ENCODE data around the gene OTOGL. TPM values are rescaled to one million over a fixed set of nuclear protein-coding genes. Genes with fewer than 3 reads are reported as not detected.

Gene OTOGL
- total RNA-seq, 1 donor, result not detected

DNA sequence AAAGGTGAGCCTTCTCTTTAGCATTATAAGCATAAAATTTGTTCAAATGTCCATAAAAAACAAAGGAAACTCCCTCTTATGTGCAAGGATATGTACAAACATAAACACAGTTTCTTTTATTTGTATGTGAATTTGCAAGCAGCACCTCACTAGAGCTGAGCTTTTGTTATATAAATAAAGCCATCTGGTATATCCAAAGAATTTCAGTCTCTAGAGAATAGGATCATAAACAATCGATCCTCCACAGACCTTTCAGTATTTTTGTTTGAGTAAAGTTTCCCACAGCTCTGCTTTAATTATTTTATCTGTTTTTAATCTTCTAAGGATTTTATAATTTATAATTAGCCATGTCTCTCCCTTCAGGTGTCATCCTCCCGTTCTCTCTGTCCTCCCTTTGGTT, 89.2 kb downstream of the OTOGL start:
- H3K4me1 ChIP-seq (ENCODE audit: insufficient read depth, low read length), result no peaks in the 10 kb centered on the region

DNA sequence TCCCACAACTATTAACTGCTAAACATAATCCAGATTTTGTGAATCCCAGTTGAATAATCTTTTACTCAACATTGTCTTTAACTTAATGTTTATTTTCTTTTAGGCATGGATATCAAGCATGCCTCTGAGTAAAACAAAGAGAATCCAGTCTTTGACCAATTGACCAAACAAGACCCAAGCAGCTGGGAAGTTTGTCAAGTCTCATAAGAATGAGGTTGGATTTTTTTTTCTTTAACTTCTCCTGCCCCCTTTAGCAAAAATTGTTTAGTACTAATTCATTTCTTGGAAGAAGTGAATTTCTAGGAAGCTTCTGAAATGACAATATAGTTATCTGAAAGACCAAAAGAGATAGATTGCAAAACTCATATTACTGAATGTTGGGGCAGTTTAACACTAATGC, 89.9 kb downstream of the OTOGL start:
- H3K4me1 ChIP-seq (ENCODE audit: insufficient read depth, low read length), result no peaks in the 10 kb centered on the region
- H3K27me3 ChIP-seq (ENCODE audit: insufficient read depth, low read length), result no peaks in the 10 kb centered on the region
- no peaks in the 10 kb centered on the region for H3K9me3 ChIP-seq (ENCODE audit: low read depth, low read length)
- H3K4me3 ChIP-seq (ENCODE audit: low read length), result no peak overlapping the region

More for the DNA sequence above, 89.2 kb downstream of the OTOGL start:
- H3K9me3 ChIP-seq (ENCODE audit: low read depth, low read length), result no peaks in the 10 kb centered on the region
- no peaks in the 10 kb centered on the region for H3K27me3 ChIP-seq (ENCODE audit: insufficient read depth, low read length)
- no peak overlapping the region for H3K4me3 ChIP-seq (ENCODE audit: low read length)

DNA sequence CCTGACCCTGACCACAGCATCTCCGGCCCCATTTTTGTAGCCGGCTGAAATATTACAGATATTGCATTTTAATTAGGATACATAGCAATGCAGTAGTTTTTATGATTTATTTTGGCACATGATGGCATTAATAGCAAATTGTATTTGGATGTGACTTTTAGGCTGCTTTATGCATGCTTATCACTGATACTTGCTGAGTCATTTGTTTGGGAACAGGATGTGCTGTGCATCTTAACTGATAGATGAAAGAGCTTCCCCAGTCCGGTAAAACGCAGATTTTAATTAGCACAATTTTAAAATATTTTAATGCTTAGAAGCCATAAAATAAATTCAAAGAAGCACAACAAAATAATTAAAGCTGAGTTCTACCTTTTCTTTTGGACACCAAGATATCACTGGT, 90.7 kb downstream of the OTOGL start:
- no peaks in the 10 kb centered on the region for H3K9me3 ChIP-seq (ENCODE audit: low read depth, low read length)
- no peaks in the 10 kb centered on the region for H3K27me3 ChIP-seq (ENCODE audit: insufficient read depth, low read length)
- H3K4me1 ChIP-seq (ENCODE audit: insufficient read depth, low read length), result no peaks in the 10 kb centered on the region
- H3K4me3 ChIP-seq (ENCODE audit: low read length), result no peak overlapping the region

DNA sequence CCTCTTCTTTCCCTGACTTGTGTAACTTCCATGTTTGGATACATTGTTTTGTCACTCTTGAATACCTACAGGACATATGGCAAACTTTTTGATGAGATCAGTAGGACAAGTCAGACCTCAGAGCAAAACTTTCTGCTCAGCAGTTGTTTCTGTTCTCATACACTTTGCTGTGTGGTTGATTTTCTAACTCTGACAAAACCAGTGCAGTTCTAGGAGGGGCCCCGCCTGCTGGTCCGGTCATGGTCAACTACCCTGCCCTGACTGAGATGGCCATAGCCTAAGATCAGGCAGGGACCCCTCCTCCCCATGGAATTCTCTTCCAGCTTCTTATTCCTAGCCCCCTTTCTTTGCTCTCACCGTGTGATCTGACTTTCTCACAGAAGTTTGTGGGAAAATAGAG, 92.8 kb downstream of the OTOGL start:
- Histone ChIP-seq H3K4me3 (ENCODE audit: low read length) (no peak overlapping the region), H3K4me1 (ENCODE audit: insufficient read depth, low read length) (no peaks in the 10 kb centered on the region), H3K9me3 (ENCODE audit: low read depth, low read length) (no peaks in the 10 kb centered on the region), H3K27me3 (ENCODE audit: insufficient read depth, low read length) (no peaks in the 10 kb centered on the region)

DNA sequence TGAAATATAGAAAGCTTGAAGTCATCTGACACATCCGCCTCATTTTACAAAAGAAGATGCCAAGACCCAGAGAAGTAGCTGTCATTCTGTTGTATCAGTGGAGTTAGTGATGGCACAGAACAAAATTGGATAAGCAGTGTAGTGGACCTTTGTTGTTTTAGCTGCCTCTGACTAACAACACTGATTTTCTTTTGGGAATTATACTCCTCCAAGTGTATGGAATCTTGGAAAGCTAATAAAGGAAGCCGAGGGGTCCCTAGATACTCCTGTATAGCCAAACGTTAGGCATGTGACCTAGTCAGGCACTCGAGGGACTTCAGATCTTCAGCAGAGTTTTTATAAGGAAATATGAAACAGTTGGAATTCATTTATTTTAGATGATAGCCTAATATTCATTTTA, 94.5 kb downstream of the OTOGL start:
- Histone ChIP-seq H3K27me3 (ENCODE audit: insufficient read depth, low read length) (no peaks in the 10 kb centered on the region), H3K4me1 (ENCODE audit: insufficient read depth, low read length) (no peaks in the 10 kb centered on the region), H3K4me3 (ENCODE audit: low read length) (no peak overlapping the region), H3K9me3 (ENCODE audit: low read depth, low read length) (no peaks in the 10 kb centered on the region)

DNA sequence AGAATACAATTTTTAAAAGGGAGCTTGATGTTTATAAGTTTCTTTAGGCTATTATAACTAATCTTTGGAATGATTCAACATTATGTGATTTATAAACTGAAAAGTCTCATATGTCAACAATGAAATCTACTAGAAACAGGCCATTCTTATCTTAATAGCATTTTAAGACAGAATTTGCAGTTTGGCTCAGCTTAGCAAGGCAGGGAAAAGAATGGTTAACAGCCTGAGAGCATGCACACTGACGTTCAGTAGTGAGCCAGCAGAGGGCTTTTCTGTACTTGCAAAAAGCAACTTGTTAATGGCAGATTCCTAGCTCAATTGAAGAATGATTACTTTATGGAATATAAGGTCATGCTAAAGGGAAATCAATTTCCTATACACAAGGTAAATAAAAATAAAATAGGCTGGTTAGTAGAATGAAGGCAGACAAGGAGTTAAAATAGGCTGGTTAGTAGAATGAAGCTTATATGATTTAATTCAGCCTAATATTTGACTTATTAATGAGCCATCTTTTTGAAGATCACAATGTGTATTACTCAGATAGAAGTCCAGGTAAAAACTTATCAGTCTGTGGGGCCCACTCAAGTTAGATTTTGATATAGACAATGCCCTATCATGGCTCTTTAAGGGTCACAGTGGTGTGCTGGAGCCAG, 95.9 kb downstream of the OTOGL start:
- Histone ChIP-seq H3K4me3 (ENCODE audit: low read length) (no peak overlapping the region), H3K27me3 (ENCODE audit: insufficient read depth, low read length) (no peaks in the 10 kb centered on the region), H3K4me1 (ENCODE audit: insufficient read depth, low read length) (no peaks in the 10 kb centered on the region), H3K9me3 (ENCODE audit: low read depth, low read length) (no peaks in the 10 kb centered on the region)

- Histone ChIP-seq H3K9me3 (ENCODE audit: low read depth, low read length) (no peaks in the 10 kb centered on the region), H3K4me3 (ENCODE audit: low read length) (no peak overlapping the region), H3K4me1 (ENCODE audit: insufficient read depth, low read length) (no peaks in the 10 kb centered on the region), H3K27me3 (ENCODE audit: insufficient read depth, low read length) (no peaks in the 10 kb centered on the region)
Observed at GRCh38 chr12:80195737-80196136, 96.4 kb downstream of the OTOGL start.

- H3K27me3 ChIP-seq (ENCODE audit: insufficient read depth, low read length), result no peaks in the 10 kb centered on the region
- H3K4me1 ChIP-seq (ENCODE audit: insufficient read depth, low read length), result no peaks in the 10 kb centered on the region
- H3K4me3 ChIP-seq (ENCODE audit: low read length), result no peak overlapping the region
- H3K9me3 ChIP-seq (ENCODE audit: low read depth, low read length), result no peaks in the 10 kb centered on the region
Observed at GRCh38 chr12:80196419-80196818, 97.1 kb downstream of the OTOGL start.

DNA sequence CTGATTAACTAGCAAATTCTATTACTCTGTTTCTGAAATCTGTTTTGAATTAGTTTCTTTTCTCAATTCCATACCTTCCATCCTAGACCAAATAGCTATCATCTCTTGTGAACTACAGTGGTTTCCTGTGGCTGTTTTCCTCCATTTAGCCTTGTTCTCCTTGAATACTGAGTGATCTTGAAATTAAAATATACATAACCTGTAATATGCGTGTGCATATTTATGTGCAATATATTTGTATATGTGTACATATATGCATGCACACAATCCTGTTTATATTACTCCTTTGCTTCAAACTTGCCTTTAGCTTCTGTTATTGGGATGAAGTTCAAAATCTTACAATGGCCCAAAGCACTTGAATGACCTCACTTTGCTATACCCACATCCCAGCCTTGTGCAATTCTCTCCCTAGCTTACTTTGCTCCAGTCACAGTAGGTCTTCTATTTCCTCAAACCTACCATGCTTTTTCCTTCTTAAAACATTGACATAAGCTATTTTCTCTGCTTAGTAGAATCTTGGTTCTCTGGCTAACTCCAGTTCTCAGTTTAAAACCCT, 99.5 kb downstream of the OTOGL start:
- H3K4me3 ChIP-seq (ENCODE audit: low read length), result no peak overlapping the region
- H3K9me3 ChIP-seq (ENCODE audit: low read depth, low read length), result no peaks in the 10 kb centered on the region
- H3K27me3 ChIP-seq (ENCODE audit: insufficient read depth, low read length), result no peaks in the 10 kb centered on the region
- H3K4me1 ChIP-seq (ENCODE audit: insufficient read depth, low read length), result no peaks in the 10 kb centered on the region

- H3K4me3 ChIP-seq (ENCODE audit: low read length), result no peak overlapping the region
- no peaks in the 10 kb centered on the region for H3K4me1 ChIP-seq (ENCODE audit: insufficient read depth, low read length)
- no peaks in the 10 kb centered on the region for H3K9me3 ChIP-seq (ENCODE audit: low read depth, low read length)
- no peaks in the 10 kb centered on the region for H3K27me3 ChIP-seq (ENCODE audit: insufficient read depth, low read length)
Observed at GRCh38 chr12:80199931-80200330, 100.6 kb downstream of the OTOGL start.

DNA sequence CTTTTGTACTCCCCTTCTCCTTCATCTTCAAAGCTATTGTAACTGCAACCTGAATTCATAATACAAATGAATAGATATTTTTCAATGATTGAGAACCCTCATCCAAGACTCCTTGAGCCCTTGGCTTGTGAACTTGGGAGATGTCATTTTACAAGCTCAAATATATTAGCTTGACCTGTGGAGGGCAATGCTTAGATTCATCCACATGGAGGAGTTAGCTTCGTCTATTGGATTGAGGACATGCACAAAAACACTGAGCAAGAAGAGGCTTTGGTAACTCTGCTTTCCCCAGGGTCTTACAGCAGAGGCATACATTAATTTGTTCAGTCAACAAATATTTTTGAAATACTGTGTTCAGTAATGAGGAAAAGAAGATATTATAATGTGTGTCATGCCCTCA, 101.1 kb downstream of the OTOGL start:
- no peak overlapping the region for H3K4me3 ChIP-seq (ENCODE audit: low read length)
- H3K27me3 ChIP-seq (ENCODE audit: insufficient read depth, low read length), result no peaks in the 10 kb centered on the region
- H3K9me3 ChIP-seq (ENCODE audit: low read depth, low read length), result no peaks in the 10 kb centered on the region

GRCh38 chr12:80201908-80202307, 102.6 kb downstream of the OTOGL start:
- no peaks in the 10 kb centered on the region for H3K4me1 ChIP-seq (ENCODE audit: insufficient read depth, low read length)
- H3K9me3 ChIP-seq (ENCODE audit: low read depth, low read length), result no peaks in the 10 kb centered on the region
- H3K4me3 ChIP-seq (ENCODE audit: low read length), result no peak overlapping the region
- no peaks in the 10 kb centered on the region for H3K27me3 ChIP-seq (ENCODE audit: insufficient read depth, low read length)

More for the DNA sequence above, 101.1 kb downstream of the OTOGL start:
- no peaks in the 10 kb centered on the region for H3K4me1 ChIP-seq (ENCODE audit: insufficient read depth, low read length)

GRCh38 chr12:80205960-80206359, 106.6 kb downstream of the OTOGL start:
- H3K4me1 ChIP-seq (ENCODE audit: insufficient read depth, low read length), result no peaks in the 10 kb centered on the region

GRCh38 chr12:80208071-80208470, 108.7 kb downstream of the OTOGL start:
- H3K4me1 ChIP-seq (ENCODE audit: insufficient read depth, low read length), result no peaks in the 10 kb centered on the region
- H3K27me3 ChIP-seq (ENCODE audit: insufficient read depth, low read length), result no peaks in the 10 kb centered on the region
- H3K9me3 ChIP-seq (ENCODE audit: low read depth, low read length), result no peaks in the 10 kb centered on the region
- H3K4me3 ChIP-seq (ENCODE audit: low read length), result no peak overlapping the region

More at GRCh38 chr12:80205960-80206359, 106.6 kb downstream of the OTOGL start:
- H3K4me3 ChIP-seq (ENCODE audit: low read length), result no peak overlapping the region
- no peaks in the 10 kb centered on the region for H3K27me3 ChIP-seq (ENCODE audit: insufficient read depth, low read length)
- H3K9me3 ChIP-seq (ENCODE audit: low read depth, low read length), result no peaks in the 10 kb centered on the region

GRCh38 chr12:80211671-80212070, 112.3 kb downstream of the OTOGL start:
- H3K4me3 ChIP-seq (ENCODE audit: low read length), result no peak overlapping the region
- no peaks in the 10 kb centered on the region for H3K27me3 ChIP-seq (ENCODE audit: insufficient read depth, low read length)
- no peaks in the 10 kb centered on the region for H3K9me3 ChIP-seq (ENCODE audit: low read depth, low read length)
- no peaks in the 10 kb centered on the region for H3K4me1 ChIP-seq (ENCODE audit: insufficient read depth, low read length)

DNA sequence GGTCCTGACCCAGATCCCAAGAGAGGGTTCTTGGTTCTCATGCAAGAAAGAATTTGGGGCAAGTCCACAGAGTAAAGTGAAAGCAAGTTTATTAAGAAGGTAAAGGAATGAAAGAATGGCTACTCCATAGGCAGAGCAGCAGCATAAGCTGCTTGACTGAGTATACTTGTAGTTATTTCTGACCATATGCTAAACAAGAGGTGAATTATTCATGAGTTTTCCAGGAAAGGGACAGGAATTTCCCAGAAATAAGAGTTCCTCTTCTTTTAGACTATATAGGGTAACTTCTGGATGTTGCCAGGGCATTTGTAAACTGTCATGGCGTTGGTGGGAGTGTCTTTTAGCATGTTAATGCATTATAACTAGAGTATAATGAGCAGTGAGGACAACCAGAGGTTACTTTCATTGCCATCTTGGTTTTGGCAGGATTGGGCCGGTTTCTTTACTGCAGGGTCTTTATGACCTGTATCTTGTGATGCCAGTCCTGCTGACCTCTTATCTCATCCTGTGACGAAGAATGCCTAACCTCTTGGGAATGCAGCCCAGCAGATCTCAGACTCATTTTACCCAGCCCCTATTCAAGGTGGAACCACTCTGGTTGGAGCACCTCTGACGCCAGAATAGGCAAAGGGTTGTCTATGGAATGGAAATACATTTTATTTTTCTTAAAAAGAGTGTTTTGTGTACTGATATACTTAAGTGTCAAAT, 113.8 kb downstream of the OTOGL start:
- H3K9me3 ChIP-seq (ENCODE audit: low read depth, low read length), result no peaks in the 10 kb centered on the region
- no peaks in the 10 kb centered on the region for H3K27me3 ChIP-seq (ENCODE audit: insufficient read depth, low read length)
- no peaks in the 10 kb centered on the region for H3K4me1 ChIP-seq (ENCODE audit: insufficient read depth, low read length)
- H3K4me3 ChIP-seq (ENCODE audit: low read length), result no peak overlapping the region
